GM18511 (cell line): ENCODE data around the gene TTC12.
A peak's percentile ranks its signal among the peaks of the same experiment; 100 is the strongest.

Experiments
- ATAC-seq: cut with Tn5 transposase; IDR thresholded peaks from one replicate; pipeline ENCODE4 v1.9.1; 2021; ENCODE audit warnings: mild to moderate bottlenecking, moderate library complexity; ENCODE audit not compliant: unreplicated experiment

Gene TTC12

DNA sequence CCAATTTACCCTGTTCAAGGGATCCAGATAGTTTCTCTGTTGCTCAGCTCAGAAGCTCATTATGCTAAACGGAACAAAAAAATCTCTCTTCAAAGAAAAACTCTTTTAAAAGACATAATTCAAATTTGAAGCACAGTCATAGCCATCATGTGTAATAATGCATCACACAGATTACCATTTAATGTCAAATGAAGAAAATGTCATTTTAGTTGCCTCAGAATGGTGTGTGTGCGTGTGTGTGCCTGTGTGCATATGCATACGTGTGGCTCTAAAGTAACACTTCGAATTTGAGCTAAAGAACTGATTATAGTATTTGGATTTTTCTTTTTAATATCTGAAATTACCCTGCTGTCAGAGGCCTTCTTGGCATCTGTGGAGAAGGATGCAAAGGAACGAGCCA is 9.9 kb downstream of the TTC12 start:
- no peak for ATAC-seq

DNA sequence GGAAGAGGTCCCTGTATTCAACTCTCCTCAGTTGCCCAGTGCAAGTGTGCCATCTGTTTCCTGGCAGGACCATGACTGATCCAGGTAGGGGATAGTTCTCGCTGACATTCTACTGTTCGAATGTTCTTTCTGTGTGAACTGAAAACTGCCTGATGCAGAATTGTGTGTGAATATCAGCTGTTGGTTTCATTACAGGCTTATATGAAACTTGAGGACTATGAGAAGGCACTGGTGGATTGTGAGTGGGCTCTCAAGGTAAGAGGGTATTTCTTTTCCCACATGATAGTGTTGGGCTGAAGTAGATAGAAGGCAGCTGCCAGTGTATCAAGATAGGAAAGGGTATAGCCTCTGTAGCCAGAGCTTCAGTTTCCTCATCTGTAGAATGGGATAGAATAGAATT is 15.3 kb downstream of the TTC12 start:
- ATAC-seq: no peak

DNA sequence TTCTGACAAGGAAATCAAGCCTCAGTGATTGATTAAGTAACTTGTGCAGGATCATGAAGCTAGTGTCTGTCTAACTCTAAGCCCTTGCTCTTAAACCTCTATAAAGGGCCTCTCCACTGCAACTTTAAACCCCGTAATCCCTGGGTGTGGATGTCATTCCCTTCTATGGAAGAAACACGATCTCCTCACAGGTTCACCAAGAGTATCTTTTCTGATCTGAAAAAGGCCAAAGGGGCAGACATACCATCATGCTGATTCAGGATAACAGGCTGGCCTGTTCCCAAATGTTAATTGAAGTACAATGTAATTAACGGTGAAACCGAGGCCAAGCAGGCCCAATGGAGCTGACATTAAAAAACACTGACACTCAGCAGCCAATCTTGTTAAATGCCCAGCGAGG is 17.1 kb downstream of the TTC12 start:
- ATAC-seq: no peak

DNA sequence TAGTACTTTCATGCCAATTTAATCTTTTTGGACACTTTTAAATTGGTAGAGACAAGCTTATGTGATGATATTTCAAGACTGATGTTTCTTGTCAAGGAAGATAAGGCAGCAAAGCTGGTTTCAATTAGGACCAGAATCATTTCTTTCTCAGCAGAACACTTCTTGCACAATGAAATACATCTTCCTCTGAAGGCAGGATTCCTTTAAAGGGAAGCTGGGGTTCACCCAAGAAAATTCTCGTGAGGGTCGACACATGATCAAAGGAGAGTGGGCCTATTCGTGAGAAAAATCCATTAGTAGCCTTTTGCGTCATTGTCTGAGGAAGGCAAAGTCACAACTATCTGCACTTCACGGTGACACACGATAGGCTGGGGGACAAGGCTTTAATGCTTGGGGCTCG is 17.6 kb downstream of the TTC12 start:
- no peak for ATAC-seq

DNA sequence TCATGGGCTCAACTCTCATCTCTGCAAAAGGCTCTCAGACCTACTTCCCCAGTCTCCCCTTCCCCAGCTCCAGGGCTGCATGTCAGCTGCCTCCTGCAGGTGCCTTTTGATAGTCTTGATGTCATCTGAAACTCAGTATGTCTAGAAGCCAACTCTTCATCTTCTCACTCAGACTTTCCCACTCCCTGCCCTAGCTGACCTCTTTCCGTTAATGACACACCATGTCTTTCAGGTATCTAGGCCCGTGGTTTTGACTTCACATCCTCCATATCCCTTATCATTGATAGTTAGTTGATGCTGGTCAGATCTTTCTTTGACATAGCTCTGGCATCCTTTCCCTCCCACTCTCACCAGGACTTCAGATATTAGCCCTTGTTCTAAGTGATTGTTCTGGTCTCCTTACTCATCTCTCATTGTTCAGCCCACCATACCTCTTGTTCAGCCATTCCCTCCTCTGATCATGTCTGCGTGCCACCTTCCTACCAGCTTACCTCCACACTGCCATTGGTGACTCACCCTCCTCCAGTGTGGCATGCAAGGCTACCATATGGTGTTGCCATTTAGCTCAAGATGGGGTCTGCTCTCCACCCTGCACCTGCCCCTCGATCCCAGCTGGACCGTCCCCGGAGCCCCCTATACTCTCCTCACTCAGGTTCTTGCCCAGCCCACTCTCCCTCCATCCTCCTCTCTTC is 18.4 kb downstream of the TTC12 start:
- no peak for ATAC-seq

DNA sequence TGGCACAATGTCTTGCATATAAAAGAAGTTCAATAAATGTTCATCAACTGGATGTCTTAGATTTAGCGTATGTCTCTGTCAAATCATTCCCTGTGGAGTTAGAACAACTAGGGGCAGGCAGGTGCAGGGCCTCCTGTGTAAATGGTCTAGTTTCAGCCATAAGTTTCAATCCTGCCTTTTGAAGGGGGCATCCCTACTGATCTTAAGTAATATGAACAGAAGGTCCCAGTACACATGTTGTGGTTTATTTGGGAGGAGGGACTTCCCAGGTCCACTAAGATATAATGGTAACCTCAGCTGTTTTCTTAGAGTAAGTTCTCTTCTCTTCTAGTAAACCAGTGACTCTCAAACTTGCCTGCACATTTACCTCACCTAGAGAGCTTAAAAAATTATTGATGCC is 19.8 kb downstream of the TTC12 start:
- ATAC-seq: peak; percentile 74

DNA sequence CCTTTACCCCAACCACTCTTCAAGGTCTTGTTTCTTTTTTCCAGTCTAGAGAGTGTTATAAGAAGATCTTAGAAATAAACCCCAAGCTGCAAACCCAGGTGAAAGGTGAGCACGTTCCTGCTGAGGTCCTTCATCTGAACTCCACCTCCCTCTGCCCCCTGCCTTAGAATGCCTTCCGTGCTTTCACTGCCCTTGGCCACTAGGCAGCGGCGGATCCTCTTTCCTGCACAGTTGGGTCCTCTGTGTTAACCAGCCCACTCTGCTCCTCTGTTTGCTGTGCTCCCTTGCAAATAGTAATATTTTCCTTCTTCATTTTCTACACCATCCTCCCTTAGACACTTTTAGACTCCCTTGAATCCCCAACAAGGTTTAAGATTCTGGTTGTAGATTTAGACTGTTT is 24.3 kb downstream of the TTC12 start:
- ATAC-seq: no peak

DNA sequence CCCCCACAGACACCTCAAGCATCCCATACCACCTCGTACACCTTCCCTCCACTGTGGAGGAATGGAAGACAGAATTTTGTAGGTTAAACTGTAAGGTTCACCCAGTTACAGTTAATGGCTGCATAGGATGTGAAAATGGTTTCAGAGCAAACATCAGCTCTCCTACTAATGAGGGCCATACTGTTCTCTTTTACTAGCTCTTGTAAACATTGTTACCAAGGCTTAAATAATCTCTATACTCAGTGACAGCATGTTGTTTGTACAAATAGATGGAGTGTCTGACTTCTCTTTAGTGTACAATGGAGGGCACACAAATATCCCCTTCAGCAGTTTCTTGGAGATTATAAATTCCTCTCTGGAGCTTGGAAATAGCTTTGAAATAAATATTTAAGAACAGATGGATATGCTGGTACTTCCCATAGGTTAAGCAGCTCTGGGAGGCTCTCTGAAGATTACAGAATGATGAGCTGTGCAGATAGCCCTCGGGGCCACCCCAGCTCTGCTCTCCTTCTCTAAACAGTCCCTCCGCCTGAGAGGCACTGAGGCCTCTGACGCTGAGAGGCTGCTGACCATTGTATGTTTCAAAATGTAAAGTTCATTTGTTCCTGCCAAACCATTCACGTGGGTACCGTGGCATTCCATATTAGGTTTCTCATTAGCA is 25.7 kb downstream of the TTC12 start:
- no peak for ATAC-seq

DNA sequence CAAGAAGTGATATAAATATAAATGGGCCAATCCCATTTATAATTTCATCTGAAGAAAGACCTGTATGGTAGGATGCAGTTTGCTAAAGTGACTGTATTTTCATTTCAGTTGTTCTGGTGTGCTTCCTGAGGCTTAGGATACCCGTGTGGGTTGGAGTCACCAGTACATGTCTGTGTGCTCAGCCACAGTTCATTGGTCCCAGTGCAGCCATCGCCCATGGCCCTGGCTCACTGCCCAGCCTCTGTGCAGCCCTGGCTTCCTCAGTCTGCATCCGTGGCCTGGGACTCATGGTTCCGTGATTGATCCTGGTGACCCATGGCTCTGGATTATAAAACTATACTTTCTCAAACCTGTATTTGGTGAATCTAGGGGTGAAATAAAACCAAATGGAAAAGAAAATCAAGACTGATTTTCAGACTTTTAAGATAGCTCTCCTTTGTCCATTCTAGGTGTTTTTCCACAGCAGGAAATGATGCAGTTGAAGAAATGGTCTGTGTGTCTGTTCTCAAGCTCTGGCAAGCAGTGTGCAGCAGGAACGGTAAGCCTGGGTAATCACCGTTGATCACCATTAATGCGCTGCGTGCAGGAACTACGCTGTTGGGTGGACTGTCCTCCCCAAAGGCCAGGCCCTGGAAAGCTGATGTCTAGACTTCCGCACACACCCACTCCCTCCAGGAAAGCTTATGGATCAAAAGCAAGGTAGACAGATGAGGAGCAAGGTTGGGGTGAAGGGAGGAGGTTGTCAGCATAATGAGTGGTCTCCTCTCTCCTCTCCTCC is 27.2 kb downstream of the TTC12 start:
- no peak for ATAC-seq

DNA sequence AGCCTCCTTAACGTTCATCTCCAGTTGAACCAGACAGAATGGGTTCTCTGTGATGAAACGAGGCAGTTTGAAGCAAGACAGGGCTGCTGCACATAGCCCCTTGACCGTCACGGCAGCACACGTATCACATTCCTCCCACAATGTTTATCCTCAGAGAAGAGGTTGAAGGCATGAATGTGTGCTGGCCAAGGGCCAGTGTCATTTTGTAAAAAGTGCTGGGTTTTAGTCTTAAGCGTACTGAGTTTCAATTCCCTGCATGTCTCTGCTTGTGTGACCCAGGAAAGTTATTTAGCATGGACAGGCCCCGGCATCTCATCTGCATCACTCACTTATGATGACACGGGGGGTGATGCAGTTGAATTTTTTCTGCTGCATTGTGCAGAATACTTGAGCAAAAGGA is 31.6 kb downstream of the TTC12 start:
- no peak for ATAC-seq

DNA sequence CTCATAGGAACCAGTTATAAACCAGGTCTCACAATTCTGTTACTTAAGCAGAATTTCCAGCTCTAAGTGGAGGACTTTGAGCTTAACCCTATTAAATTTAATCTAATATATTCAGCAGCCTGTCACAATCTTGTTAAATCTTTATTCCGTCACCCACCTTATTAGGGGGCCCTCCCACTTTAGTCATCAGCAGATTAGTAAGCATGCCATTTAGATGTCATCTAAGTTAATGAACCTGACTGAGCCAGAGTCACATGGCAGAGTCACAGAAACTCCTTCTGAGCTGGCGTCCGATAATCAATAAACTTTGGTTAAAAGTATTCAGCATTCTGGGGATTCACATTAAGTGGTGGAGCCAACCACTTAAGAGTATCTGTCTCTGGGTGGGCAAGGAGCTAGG is 35.1 kb downstream of the TTC12 start:
- ATAC-seq: no peak

DNA sequence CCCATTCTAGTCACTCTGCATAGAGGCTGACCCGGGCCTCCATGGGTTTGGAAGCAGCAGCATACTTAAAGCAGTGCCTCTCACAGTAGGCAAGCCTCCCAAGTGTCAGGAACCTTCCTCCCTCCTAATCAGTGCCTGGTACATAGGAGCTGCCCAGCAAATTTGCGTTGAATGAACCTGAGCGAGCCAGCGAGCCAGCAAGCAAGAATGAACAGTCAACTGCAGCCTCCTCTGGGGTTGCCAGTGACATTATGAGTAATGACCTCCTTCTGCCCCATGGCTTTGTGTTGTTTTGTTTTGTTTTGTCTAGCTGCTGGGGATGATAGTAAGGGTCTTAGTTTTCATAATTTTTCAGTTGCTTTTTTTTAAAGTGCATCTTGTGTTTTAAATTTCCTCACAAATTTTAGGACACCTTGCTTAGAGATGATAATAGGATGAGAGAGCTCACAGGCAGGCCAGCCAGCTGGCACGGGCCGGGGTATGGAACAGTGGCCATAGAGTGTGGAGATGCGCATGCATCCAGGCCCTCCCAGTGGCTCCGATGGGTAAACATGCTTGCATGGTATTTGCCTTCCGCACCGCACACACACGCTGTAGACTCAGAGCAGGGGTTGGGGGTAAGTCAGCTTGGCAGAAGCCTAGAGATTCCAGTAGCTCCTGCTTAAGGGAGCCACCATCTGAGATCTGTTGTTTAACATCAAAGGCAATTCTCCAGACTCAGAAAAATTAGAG is 36.1 kb downstream of the TTC12 start:
- no peak for ATAC-seq

DNA sequence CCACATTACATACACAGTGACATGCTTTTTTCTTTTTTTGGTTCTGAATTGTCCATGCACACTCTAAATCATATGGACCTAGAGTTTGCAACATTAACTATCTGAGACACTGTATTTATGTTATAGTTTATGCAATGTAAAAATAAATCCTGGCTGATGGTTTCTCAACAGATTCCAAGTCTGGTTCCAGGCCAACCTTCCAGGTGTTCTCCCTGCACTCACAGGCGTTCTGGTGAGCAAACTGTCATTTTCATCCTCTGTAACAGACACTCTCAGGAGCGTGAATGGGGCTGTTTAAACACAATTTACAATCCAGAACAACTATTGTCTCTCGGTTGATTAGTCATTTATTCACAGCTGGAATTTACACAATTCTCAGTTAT is 36.7 kb downstream of the TTC12 start:
- ATAC-seq: no peak

DNA sequence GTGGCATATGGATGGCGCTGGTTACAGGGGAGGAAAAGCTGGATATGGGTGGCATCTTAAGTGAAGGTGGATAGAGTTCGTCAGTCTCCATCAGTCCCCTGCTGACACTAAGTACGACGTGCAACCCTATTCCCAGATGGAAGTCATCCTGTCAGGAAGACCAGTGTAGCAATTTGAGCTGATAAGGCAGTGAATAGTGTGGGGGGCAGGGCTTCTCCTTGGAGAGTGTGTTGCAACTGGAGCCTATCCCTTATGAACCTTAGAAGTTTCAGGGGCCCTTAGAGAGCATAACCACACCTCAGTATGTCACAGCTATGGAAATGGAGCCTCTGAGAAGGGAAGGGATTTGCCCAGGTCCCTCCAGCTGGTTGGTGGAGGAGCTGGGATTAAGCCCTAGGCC is 37.1 kb downstream of the TTC12 start:
- no peak for ATAC-seq

DNA sequence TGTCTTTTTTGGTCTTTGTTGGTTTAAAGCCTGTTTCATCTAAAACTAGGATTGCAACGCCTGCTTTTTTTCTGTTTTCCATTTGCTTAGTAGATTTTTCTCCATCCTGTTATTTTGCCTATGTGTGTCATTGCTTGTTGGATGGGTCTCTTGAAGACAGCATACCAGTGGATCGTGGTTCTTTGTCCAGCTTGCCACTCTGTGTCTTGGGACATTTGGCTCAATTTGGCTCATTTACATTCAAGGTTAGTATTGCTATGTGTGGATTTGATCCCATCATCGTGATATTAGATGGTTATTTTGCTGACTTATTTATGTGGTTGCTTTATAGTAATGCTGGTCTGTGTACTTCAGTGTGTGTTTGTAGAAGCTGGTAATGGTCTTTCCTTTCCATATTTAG is 41.8 kb downstream of the TTC12 start:
- no peak for ATAC-seq

DNA sequence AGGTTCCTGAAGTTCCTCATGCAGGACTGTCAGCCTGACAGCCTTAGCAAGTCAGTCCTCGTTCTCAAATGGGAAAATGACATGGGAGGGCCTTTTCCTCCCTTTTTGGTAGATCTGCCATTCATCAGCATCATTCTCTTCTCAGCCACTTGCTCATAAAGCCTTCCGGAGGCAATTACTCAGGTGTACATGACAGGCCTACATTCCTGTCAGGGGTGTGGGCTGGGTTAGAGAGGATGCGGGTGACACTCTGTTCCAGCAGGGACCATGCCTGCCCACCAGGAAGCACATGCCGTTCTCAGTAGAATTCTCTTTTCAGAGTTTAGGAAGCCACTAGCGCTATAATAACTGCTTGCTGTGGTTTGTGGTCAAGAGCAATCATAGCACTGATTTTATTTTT is 49.0 kb downstream of the TTC12 start:
- ATAC-seq: no peak

DNA sequence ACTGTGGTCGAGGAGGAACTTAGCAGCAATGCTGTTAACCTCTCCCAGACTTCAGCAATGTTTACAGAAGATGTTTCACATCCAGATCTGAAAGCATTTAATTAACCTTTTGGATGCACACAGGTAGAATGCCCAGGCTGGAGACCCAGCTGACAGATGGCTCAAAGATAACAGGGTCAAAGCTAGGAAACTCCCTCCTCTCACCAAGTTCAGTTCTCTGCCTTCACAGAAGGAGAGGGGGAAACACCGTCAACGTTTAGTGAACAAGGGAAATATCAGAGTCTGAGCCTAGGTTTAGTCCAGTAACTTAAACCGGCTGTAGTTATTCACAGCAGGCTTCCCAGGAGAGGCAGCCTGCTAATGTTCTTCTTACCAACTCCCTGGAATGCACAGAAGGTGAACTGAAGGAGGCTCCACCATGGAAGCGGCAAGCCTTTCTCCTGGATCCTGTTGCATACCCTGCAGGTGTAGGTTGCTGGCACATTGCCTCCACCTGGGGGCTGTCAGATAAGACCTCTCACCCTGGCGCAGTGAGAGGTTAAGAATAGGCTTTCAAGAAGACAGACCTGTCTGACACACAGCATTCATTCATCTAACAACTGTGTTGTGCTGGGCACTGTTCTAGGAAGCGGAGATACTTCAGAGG is 49.7 kb downstream of the TTC12 start:
- no peak for ATAC-seq

DNA sequence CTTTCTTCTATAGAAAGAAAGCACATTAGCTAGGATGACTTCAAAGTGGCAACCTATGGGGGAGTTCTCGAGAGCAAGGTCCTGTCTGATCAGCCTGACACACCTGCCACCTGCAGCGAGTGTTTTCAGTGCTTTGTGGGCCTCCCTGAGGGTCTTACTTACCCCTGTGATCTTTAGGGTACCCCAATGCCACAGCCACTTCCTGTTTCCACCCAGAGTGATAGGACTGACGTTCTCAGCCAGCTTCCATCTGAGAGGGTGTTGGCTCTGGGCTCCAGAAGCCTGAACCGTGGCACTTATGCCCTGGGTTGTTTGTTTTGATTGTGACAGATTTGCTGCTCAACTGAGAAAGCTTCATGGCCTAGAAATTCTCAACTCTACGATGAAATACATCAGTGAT is 51.5 kb downstream of the TTC12 start:
- no peak for ATAC-seq

DNA sequence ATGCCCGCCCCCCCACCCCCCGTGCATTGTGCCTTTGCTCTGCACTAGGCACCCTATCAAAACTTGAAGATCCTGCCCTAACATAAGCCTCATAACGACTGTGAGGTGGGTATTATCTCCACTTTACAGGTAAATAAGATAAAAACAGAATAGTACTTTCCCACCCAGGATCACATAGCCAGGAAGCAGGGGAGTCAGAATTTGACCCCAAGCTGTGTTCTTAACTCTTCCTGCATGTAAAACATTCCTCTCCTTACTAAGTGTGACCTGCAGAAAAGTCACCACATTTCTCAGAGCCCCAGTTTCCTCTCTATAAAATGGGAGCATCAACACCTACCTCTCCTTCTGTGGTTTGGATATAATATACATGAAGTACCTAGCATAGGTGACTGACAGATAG is 55.0 kb downstream of the TTC12 start:
- no peak for ATAC-seq

DNA sequence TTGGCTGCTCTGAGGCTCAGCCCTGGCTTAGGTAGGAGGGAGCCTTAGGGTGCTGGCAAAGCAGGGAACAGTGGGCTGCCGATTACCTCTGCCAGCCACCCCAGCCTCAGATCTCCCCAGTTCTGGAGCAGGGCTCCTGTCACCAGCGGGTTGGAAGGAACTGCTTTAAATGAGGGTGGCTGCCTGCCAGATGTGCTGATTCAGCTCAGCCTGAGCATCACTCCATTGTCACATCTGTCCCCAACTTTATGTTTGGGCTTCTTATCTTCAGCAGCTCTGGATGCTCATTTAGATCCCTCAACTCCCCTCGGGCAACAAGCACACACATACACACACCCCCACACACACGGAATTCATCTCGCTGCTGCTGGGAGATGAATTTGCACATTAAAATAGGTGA is 56.3 kb downstream of the TTC12 start:
- no peak for ATAC-seq

DNA sequence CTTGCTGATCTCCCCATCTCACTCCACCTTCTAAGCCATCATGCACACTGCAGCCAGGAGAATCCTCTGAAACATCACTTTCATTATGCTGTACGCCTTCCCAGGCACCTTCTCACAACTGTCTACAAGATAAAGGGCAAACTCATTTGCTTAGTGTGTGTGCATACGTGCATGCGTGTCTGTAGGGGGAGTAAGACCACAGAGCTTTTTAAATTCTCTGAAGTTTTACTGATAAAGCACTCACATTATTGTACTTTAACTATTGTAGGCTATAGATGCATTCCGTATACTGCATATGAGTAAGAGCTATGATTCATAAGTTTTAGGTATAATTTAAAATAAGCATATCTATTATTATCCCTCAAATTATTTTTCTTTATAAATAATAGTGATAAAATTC is 57.9 kb downstream of the TTC12 start:
- no peak for ATAC-seq
